Upper lobe of left lung (tissue), 4 donors: ENCODE data around the gene PROK2.

Experiments used
- EP300 ChIP-seq, 4 donors: sonication (generic); formaldehyde crosslinking; IDR thresholded peaks; one replicate each; pipeline ENCODE4 v1.5.1; 2017; ENCODE audit warnings: antibody characterized with exemption in 4 of 4, control low read depth in 2 of 4
- POLR2AphosphoS5 ChIP-seq, 2 donors: sonication (generic); formaldehyde crosslinking; IDR thresholded peaks; one replicate each; pipeline ENCODE4 v1.5.1; 2017; ENCODE audit warnings: antibody characterized with exemption in 2 of 2
- TF ChIP-seq, protein P1 (sequence below), 6 experiments: fragments of 450-650 bp in 4 of 6; fragments of 200-600 bp in 2 of 6; sonication (generic) in 2 of 6; IDR thresholded peaks; one replicate each; pipeline ENCODE4 v1.5.1; 2016 to 2019; ENCODE audit warnings: antibody characterized with exemption in 6 of 6

DNA sequence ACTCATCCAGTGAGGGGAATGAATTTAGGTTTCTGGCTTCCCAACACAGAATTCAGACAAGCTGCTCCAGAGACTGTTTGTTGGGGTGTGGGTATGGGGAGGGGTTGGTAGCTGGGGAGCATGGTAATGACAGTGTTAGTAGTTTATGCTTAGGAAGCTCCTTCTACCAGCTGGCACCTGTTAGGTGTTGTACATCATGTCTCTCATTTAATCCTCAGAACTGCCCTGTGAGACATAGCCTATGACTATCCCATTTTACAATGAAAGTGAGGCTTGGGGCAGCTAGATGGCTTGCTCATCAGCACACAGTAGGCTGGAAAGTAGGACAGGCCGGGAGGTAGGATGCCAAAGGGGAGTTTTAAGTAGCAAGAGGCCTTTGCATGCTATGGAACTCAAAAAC, 62.3 kb downstream of the PROK2 start:
- TF ChIP-seq EP300 (IDR thresholded peaks at IDR 0.05) (no peak), POLR2AphosphoS5 (IDR thresholded peaks at IDR 0.05) (no peak)
- TF ChIP-seq, protein P1, sequence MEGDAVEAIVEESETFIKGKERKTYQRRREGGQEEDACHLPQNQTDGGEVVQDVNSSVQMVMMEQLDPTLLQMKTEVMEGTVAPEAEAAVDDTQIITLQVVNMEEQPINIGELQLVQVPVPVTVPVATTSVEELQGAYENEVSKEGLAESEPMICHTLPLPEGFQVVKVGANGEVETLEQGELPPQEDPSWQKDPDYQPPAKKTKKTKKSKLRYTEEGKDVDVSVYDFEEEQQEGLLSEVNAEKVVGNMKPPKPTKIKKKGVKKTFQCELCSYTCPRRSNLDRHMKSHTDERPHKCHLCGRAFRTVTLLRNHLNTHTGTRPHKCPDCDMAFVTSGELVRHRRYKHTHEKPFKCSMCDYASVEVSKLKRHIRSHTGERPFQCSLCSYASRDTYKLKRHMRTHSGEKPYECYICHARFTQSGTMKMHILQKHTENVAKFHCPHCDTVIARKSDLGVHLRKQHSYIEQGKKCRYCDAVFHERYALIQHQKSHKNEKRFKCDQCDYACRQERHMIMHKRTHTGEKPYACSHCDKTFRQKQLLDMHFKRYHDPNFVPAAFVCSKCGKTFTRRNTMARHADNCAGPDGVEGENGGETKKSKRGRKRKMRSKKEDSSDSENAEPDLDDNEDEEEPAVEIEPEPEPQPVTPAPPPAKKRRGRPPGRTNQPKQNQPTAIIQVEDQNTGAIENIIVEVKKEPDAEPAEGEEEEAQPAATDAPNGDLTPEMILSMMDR (IDR thresholded peaks at IDR 0.05), result no peak
